GM21717 (cell line): ENCODE data around the gene HIVEP2.

Experiments
- ATAC-seq: cut with Tn5 transposase; IDR thresholded peaks from one replicate; pipeline ENCODE4 v1.9.1; 2021; ENCODE audit warnings: mild to moderate bottlenecking, moderate library complexity; ENCODE audit not compliant: unreplicated experiment

The HIVEP2 gene

DNA sequence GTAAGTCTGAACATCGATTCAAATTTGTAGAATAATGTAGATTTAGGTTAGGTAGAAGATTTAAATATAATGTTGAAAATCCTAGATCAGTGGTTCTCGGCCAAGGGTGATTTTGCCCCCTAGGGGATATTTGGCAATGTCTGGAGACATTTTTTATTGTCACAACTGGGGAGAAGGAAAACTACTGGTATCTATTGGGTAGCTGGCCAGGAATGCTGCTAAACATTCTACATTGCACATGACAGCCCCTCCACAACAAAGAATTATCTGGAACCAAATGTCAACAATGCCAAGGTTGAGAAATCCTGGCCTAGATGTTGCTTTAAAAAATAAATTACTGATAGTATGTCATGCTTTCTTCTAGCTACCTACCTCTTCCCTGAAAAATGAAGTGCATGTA is 76.1 kb downstream of the HIVEP2 start:
- no peak for ATAC-seq

- no peak for ATAC-seq
Measured at GRCh38 chr6:142867988-142868812, 76.8 kb downstream of the HIVEP2 start.

GRCh38 chr6:142867355-142867801 is 77.6 kb downstream of the HIVEP2 start:
- no peak for ATAC-seq

GRCh38 chr6:142863981-142864380 is 81.0 kb downstream of the HIVEP2 start:
- ATAC-seq, result no peak

DNA sequence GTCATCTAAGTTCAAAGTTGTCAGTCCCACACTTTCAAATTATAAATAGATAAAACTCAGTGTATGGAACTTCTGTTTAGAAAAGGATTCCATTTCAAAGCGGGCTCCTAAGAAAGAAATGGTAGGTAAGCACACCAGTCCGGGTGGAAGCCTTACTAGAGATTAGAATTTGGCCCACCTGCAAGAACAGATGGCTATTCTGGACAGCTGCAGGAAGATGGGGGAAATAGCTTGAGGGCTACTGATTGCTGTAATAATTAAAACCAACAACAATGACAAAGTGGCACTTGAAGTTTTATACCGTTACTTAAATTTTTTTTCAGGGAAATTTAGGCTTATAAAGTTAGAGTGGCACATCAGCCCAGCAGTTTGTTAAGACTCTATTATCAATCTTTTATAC is 83.3 kb downstream of the HIVEP2 start:
- no peak for ATAC-seq

DNA sequence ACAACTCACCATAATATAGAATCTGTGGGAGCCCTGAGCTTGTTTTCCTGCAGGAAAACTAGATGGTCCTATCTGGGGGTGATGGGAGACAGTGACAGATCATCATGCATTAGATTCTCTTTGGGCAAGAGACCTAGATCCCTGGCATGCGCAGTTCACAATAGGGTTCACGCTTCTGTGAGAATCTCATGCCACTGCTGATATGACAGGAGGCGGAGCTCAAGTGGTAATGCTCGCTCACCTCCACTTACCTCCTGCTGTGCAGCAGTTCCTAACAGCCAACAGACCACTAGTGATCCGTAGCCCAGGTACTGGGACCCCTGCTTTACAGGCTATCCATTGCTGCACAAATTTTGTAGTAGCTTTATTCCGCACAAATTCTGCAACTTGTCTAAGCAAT is 84.5 kb downstream of the HIVEP2 start:
- no peak for ATAC-seq

GRCh38 chr6:142857796-142858555 is 87.0 kb downstream of the HIVEP2 start:
- no peak for ATAC-seq

GRCh38 chr6:142857233-142857761 is 87.7 kb downstream of the HIVEP2 start:
- ATAC-seq, result peak; percentile 37

- peak; percentile 62 for ATAC-seq
Measured at GRCh38 chr6:142856624-142857232, 88.2 kb downstream of the HIVEP2 start.

DNA sequence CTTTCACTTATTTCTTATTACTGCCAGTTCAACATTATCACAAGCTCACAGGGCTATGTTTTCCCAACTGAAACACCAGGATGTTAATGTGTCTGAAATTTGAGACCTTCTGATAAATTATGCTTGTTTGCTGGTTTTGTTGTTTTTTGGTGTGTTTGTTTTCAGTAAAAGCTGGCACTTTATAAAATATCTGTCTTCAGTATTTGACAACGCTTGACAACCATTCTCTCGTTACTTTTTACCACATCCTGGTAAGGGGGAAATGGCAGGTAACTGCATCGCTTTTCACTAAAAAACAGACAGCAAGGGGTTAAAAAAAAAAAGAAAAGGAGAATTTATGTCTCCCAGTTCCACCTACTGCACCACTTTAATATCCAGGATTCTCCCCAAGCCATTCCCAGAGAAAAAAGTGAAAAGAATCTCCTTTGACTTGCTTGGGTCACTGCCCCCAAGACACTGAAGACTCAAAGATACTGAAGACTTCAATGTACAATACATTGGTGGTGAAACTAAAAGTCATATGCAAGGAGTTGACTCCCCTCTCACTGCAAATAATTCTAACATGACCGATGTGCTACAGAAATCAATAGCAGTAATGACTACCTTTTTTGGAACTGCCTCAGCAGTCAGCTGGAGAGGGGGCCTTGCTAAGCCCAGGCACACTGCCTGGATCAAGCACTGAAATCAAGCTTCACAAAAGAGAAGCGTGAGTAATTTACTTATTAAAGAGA is 88.9 kb downstream of the HIVEP2 start:
- ATAC-seq, result peak; percentile 34

GRCh38 chr6:142854589-142855488 is 90.1 kb downstream of the HIVEP2 start:
- ATAC-seq, result no peak

DNA sequence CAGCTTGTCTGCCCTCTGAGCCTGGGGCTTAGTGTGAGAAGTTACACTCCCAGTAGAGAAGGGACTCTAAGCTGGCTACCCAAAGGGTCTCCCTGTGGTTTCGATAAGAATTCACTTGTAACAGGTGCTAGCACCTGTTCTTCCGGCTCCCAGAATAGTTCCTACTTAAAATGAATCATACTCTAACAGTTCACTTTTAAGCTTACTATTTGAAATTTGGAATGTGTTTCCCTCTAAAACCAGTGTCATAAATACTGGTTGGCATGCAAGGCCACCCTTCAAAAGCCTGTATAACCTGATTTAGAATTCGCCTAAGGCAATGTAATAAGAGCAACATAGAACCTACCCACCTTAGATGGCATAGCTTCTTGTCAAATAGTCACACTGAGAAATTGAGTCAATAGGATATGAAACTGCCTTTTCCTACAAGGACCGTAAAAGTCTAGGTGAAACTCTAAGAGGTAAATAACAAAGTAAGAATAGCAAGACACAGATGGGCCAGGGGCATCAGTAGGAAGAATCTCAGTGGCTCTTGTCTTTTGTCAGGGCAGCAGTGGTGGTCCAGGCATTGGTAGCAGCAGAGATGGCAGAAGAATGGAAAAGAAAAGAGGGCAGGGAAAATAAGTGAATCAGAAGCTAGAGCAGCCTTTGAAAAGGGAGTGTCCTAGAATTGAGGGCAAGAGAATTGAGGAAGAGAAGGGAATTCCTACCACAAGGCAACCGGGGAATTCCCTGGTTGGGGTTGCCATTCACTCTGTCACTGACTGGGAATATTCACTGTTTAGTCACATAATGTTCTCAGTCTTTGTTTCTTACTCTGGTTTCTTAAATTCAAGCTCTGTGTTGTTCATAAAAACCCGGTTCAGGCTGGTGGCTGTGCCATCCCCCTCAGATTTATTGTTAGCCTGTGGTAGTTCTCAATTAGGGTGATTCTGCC is 91.5 kb downstream of the HIVEP2 start:
- no peak for ATAC-seq

GRCh38 chr6:142851601-142852000 is 93.4 kb downstream of the HIVEP2 start:
- no peak for ATAC-seq

GRCh38 chr6:142850679-142851423 is 94.1 kb downstream of the HIVEP2 start:
- peak; percentile 56 for ATAC-seq

DNA sequence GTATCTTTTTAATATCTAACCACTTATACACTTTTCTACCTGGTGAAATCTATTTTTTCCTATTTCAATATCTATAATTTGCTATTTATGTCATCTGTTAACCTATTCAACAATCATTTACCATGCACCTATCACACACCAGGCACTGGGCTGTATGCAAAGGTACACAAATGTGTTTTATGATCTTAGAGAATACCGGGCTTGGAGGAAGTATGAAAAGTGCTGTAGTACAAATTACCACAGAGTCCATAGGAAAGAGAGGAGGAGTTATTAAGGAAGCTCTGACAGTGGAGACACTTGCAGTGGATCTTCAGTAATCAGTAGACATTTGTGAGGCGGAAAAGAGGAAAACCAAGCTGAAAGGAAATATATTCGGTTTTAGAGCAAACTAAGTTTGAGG is 96.0 kb downstream of the HIVEP2 start:
- ATAC-seq, result no peak

DNA sequence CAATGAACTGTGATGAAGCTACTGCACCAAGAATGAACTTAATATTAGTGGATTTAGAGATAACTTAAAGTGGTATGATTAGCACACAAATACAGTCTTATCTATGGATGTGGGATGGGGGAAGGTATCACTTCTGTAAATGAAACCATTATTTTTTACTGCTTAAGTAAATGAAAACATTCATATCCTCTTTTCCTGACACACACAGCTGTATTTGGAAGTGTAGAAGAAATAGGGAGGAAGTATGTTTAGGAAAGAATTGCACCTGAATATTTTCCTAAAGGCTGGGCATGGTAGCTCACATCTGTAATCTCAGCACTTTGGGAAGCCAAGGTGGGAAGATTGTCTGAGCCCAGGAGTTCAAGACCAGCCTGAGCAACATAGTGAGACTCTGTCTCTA is 96.8 kb downstream of the HIVEP2 start:
- ATAC-seq, result no peak

DNA sequence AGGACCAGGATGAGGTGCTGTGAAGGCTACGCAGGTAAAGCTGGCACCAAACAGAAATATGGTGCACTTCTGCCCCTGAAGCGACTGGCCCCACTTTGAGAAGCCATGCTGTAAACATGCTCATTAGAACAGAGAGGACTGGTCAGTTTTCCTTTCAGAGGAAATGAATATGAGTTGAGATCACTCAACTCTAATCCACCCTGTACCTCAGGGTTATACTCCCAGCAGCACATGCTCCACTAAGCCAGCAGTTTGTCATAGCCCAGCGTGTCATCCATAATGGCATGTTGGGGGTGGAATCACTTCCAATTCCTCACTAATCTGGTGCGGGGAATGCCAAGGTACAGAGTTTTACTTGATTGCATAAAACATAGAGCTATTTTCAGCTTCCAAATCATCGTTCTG is 98.1 kb downstream of the HIVEP2 start:
- ATAC-seq, result no peak

DNA sequence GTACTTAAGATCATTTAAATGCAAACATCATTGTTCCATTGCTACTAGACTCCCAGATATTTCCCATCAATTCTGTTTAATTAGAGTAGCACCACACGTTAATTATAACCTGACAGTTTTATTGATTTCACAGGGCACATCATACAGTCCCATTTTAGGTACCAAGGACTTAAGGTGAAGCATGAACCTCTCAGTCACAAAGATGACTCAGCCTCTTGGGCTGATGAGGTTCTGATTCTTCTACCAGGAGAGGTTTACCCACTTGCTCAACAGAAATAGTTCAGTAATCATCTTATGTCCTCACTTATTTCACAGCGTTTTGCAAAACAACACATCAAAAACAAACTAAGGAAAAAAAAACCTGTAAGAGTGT is 98.5 kb downstream of the HIVEP2 start:
- ATAC-seq, result no peak
